ACC112 (cell line): ENCODE data around the gene FYN.

Experiments
- H2AFZ ChIP-seq: fragments of 200-600 bp; sonication (generic); one replicate; pipeline ENCODE4 v1.6.0; 2017; ENCODE audit warnings: antibody characterized with exemption, low read length; ENCODE audit not compliant: unreplicated experiment
- H3K27ac ChIP-seq: fragments of 200-600 bp; sonication (generic); 2 replicates; pipeline ENCODE4 v1.5.1; 2014; ENCODE audit warnings: low read depth, mild to moderate bottlenecking, antibody characterized with exemption, low read length, moderate library complexity
- H3K27me3 ChIP-seq: fragments of 200-600 bp; sonication (generic); 2 replicates; pipeline ENCODE4 v1.6.1; 2014; ENCODE audit warnings: mild to moderate bottlenecking, antibody characterized with exemption, low read length, moderate library complexity, mixed read lengths; ENCODE audit not compliant: insufficient read depth
- H3K36me3 ChIP-seq: fragments of 200-600 bp; sonication (generic); 2 replicates; pipeline ENCODE4 v1.6.1; 2016; ENCODE audit warnings: mild to moderate bottlenecking, antibody characterized with exemption, low read length, moderate library complexity, mixed read lengths; ENCODE audit not compliant: insufficient read depth
- H3K4me1 ChIP-seq: fragments of 200-600 bp; sonication (generic); one replicate; pipeline ENCODE4 v1.6.1; 2016; ENCODE audit warnings: low read length, mixed read lengths; ENCODE audit not compliant: insufficient read depth, unreplicated experiment, control insufficient read depth
- H3K4me3 ChIP-seq: fragments of 200-600 bp; sonication (generic); 2 replicates; pipeline ENCODE4 v1.5.1; 2014; ENCODE audit warnings: mild to moderate bottlenecking, low read depth, low read length
- H3K79me2 ChIP-seq: fragments of 200-600 bp; sonication (generic); one replicate; pipeline ENCODE4 v1.6.0; 2016; ENCODE audit warnings: low read length; ENCODE audit not compliant: control insufficient read depth, unreplicated experiment, insufficient read depth

The FYN gene

DNA sequence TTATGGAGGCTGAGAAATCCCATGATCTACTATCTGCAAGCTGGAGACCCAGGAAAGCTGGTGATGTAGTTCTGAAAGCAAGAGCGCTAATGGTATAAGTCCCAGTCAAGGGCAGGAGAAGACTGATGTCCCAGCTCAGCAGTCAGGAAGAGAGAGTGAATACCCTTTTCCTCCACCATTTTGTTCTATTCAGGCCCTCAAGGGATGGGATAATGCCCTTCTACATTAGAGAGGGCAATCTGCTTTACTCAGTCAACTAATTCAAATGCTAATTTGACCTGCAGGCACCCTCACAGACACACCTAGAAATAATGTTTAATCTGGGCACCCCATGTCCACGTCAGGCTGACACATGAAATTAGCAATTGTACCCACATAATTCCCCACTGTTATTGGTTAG is 10.8 kb upstream of the FYN start:
- no peak overlapping the region for H2AFZ ChIP-seq
- no peaks in the 10 kb centered on the region for H3K79me2 ChIP-seq
- H3K27ac ChIP-seq: no peak overlapping the region
- no peak overlapping the region for H3K4me3 ChIP-seq
- H3K36me3 ChIP-seq: 0 out of 2 replicates have a peak, but pooled peaks cover 6% of the 10 kb centered on the region
- peaks cover 18% of the 10 kb centered on the region for H3K4me1 ChIP-seq
- H3K27me3 ChIP-seq: no peaks in the 10 kb centered on the region

DNA sequence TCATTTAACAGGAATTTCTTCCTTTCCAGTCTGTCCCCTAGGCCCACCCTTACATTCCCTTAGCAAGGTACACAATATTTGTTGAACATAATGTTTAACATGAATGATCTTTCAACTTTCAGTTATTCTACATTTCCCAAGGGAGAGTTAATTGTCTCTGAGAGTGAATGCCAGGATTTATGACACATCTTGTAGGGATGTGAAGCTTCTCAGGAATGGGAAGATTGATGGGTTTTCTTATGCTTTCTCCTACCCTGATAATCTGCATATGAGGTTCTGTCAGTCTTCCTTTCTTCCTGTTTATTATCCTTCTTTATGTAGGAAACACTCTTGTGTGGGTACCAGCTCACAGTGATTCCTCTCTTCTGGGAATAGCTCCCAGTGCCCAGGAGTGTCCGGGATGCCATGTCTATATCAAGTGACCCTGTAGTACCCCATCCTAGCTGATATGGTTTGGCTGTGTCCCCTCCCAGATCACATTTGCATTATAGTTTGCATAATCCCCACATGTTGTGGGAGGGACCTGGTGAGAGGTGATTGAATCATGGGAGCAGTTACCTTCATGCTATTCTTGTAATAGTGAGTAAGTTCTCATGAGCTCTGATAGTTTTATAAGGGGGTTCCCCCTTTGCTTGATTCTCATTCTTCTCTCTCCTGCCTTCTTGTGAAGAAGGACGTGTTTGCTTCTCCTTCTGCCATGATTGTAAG is 7.1 kb upstream of the FYN start:
- Histone ChIP-seq H3K4me1 (peaks cover 11% of the 10 kb centered on the region), H3K36me3 (0 out of 2 replicates have a peak, but pooled peaks cover 6% of the 10 kb centered on the region), H3K27me3 (no peaks in the 10 kb centered on the region), H2AFZ (peak overlapping the region; percentile 51), H3K4me3 (no peak overlapping the region), H3K79me2 (no peaks in the 10 kb centered on the region), H3K27ac (peak overlapping the region; percentile 76)

DNA sequence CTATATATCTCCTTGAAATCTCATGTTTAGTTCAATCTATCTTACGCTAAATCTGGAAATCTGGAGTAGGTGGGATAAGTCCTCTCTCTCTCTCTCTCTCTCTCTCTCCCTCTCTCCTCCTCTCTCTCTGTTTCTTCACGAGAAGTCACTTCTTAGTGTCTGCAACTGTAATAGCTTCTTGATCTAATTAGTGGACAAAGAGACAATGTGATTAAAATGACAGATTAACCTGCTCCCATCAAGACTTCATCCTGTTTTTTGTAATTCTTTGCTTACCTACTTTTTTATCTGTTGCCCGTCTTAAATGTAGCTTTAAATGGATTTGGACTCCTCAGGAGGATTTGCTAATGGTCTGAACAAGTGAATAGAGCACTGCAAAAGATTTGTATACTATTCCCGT is 2.5 kb upstream of the FYN start:
- Histone ChIP-seq H2AFZ (no peak overlapping the region), H3K27me3 (no peaks in the 10 kb centered on the region), H3K4me3 (no peak overlapping the region), H3K36me3 (no peaks in the 10 kb centered on the region), H3K79me2 (peaks cover 19% of the 10 kb centered on the region), H3K4me1 (peaks cover 25% of the 10 kb centered on the region), H3K27ac (no peak overlapping the region)

- Histone ChIP-seq H3K27me3 (no peaks in the 10 kb centered on the region), H3K36me3 (no peaks in the 10 kb centered on the region), H3K27ac (peak overlapping the region; percentile 63), H3K4me1 (peaks cover 21% of the 10 kb centered on the region), H2AFZ (peak overlapping the region; percentile 91), H3K79me2 (peaks cover 37% of the 10 kb centered on the region), H3K4me3 (peak overlapping the region; percentile 93)
These were observed 768 bp upstream of the FYN start for GRCh38 chr6:111874025-111874415.

DNA sequence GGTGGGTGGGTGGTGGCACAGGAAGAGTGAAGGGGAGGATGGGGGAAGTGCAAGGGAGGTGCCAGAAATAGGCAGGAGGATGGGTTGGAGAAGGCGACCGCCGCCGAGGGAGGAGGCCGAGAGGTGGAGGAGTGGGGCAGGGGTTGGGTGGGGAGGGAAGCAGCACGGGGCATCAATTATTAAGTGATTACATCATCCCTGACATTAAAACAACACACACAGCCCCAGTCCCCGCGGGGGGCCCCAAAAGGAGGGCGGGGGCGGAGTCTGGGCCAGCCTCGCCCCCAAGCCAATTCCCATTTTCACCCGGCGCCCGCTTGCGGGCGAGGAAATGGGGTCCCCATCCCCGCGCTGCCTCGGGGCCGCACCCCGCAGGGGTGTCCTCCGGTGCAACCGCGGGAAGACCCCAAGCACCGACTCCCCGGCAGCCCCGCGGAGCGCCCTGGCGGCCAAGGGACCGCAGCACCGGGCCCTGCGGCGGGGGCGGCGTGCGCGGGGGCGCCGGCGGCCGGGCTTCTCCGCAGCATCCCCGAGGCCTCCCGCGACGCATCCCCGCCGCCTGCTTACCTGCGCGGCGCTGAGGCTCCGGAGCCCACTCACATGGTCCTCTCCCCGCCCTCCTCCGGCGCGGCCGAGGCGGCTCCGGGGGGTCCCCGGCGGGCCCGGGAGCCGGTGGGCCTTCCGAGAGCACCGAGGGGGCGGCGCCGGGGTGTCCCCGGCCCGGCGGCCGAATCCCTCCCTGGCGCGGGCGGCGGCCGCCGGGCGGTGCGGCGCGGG is 663 bp downstream of the FYN start:
- H3K27me3 ChIP-seq: no peaks in the 10 kb centered on the region
- H3K27ac ChIP-seq: peak overlapping the region; percentile 63; the same call in 1 of the 2 replicates
- H3K4me3 ChIP-seq: peak overlapping the region; percentile 93
- H3K79me2 ChIP-seq: peaks cover 51% of the 10 kb centered on the region
- H3K4me1 ChIP-seq: peaks cover 21% of the 10 kb centered on the region
- peak overlapping the region; percentile 41 for H2AFZ ChIP-seq
- no peaks in the 10 kb centered on the region for H3K36me3 ChIP-seq

- H3K36me3 ChIP-seq: no peaks in the 10 kb centered on the region
- H3K79me2 ChIP-seq: peaks cover 58% of the 10 kb centered on the region
- H3K27me3 ChIP-seq: no peaks in the 10 kb centered on the region
- no peak overlapping the region for H2AFZ ChIP-seq
- peak overlapping the region; percentile 63 for H3K27ac ChIP-seq
- peaks cover 21% of the 10 kb centered on the region for H3K4me1 ChIP-seq
- peak overlapping the region; percentile 93 for H3K4me3 ChIP-seq
These were observed 1.4 kb downstream of the FYN start for GRCh38 chr6:111871725-111872400.

- H3K4me1 ChIP-seq: peaks cover 21% of the 10 kb centered on the region
- H3K79me2 ChIP-seq: peaks cover 64% of the 10 kb centered on the region
- H3K36me3 ChIP-seq: no peaks in the 10 kb centered on the region
- H3K27ac ChIP-seq: peak overlapping the region; percentile 63; the same call in 1 of the 2 replicates
- no peak overlapping the region for H2AFZ ChIP-seq
- peak overlapping the region; percentile 93 for H3K4me3 ChIP-seq
- H3K27me3 ChIP-seq: no peaks in the 10 kb centered on the region
These were observed 2.0 kb downstream of the FYN start for GRCh38 chr6:111871207-111871606.

DNA sequence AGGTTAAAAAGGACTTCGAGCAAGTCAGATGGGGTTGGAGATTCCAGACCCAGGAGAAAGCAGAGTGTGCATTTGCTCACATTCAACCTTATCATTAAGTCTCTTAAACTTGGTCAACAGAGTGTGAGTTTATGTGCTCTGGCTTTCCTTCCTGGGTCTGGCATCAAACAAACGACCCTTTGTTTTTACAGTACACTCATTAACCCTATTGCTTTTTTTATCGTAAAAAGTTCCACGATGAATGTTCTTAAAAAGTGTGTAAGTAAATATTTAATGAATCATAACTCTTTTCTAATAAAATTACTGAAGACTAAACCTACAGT is 2.5 kb downstream of the FYN start:
- H3K4me3 ChIP-seq: peak overlapping the region; percentile 93
- H3K27ac ChIP-seq: 0 out of 2 replicates have a peak overlapping the region, but pooled peaks have one; percentile 63
- H3K27me3 ChIP-seq: no peaks in the 10 kb centered on the region
- H3K36me3 ChIP-seq: no peaks in the 10 kb centered on the region
- no peak overlapping the region for H2AFZ ChIP-seq
- H3K4me1 ChIP-seq: peaks cover 21% of the 10 kb centered on the region
- H3K79me2 ChIP-seq: peaks cover 69% of the 10 kb centered on the region

GRCh38 chr6:111870051-111870741 is 3.1 kb downstream of the FYN start:
- no peak overlapping the region for H2AFZ ChIP-seq
- no peaks in the 10 kb centered on the region for H3K27me3 ChIP-seq
- H3K36me3 ChIP-seq: no peaks in the 10 kb centered on the region
- peak overlapping the region; percentile 93 for H3K4me3 ChIP-seq
- no peak overlapping the region for H3K27ac ChIP-seq
- H3K79me2 ChIP-seq: peaks cover 74% of the 10 kb centered on the region
- peaks cover 21% of the 10 kb centered on the region for H3K4me1 ChIP-seq

GRCh38 chr6:111866857-111867256 is 6.4 kb downstream of the FYN start:
- Histone ChIP-seq H3K4me1 (peaks cover 12% of the 10 kb centered on the region), H3K4me3 (no peak overlapping the region), H3K27ac (no peak overlapping the region), H3K36me3 (no peaks in the 10 kb centered on the region), H3K27me3 (no peaks in the 10 kb centered on the region), H2AFZ (no peak overlapping the region), H3K79me2 (peaks cover 95% of the 10 kb centered on the region)
